KBM-7 (cell line): ENCODE results near the gene PRRC2A.

ENCODE experiments used
- DNase-seq: peaks from one replicate; pipeline ENCODE4 v3.0.0-alpha.2; 2015
- in situ Hi-C: fragments of 300-500 bp; cut with MboI; formaldehyde crosslinking; loops from 2 replicates; pipeline ENCODE4 v1.14.3; 2020; ENCODE audit warnings: low sequenced_read_pairs, low pct_unique_long_range_greater_than_20kb, mixed read lengths

The PRRC2A gene

DNA sequence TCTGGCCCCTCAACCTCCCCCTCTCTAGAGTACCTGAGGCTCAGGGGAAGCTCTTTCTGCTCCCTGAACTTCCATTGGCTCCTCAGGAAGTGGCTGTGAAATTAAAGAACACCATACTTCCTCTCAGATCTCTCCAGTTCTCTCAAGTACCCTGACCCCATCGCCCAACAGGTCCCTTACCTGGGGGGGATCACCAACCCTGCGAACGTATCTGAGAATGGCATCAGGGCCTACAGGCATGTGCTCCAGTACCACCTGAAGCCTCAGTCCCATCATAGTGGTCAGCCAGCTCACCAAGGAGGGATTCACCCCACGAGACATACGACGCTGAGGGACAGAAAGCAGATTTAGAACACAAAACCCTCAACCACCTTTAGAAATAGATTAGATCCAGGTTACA lies 20.1 kb downstream of the PRRC2A start:
- DNase-seq = no peak
- in situ Hi-C loops = no loop called here

DNA sequence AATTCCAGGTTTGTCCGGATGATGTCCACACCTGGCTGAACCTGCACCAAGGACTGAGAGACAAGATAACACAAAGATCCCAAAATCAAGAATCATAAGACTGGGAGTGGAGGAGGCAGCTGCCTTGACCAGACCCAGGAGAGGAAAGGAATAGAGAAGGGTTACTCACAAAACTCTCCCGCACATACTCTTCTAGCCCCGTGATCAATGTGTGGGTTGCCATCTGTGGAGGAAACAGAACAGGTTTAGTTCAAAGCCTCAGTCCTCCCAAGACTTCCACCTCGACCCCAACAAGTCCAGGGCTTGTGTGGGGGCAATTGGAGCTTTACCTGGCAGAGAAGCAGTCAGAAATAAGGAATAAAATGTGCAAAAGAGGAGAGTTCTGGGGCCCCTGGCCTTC lies 20.9 kb downstream of the PRRC2A start:
- in situ Hi-C loops = no loop called here
- DNase-seq = no peak

DNA sequence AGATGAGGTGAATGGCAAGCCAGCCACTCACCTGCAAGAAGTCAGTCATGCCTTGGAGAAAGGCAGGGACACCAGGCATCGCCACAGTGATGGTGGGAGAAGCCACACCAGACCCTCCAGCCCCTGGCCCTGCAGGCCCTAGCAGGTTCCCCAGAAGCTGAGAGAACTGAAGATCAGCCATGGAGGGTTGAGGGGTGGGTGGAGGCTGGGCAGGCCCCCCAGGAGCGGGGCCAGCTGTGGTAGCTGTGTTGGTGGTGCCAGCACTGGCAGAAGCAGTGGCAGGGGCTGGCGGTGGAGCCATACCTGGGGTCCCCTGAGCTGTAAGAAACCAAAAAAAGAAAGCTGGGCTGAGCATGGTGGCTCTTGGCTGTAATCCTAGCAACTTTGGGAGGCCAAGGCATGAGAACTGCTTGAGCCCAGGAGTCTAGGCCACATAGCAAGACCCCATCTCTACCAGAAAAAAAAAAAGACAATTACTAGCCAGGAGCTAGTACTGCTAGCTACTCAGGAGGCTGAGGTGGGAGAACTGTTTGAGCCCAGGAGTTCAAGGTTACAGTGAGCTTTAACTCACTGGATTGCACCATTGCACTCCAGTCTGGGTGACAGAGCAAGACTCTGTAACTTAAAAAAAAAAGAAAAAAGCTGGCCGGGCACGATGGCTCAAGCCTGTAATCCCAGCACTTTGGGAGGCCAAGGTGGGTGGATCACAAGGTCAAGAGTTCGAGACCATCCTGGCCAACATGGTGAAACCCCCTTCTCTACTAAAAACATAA lies 22.5 kb downstream of the PRRC2A start:
- in situ Hi-C loops = no loop called here
- no peak for DNase-seq

DNA sequence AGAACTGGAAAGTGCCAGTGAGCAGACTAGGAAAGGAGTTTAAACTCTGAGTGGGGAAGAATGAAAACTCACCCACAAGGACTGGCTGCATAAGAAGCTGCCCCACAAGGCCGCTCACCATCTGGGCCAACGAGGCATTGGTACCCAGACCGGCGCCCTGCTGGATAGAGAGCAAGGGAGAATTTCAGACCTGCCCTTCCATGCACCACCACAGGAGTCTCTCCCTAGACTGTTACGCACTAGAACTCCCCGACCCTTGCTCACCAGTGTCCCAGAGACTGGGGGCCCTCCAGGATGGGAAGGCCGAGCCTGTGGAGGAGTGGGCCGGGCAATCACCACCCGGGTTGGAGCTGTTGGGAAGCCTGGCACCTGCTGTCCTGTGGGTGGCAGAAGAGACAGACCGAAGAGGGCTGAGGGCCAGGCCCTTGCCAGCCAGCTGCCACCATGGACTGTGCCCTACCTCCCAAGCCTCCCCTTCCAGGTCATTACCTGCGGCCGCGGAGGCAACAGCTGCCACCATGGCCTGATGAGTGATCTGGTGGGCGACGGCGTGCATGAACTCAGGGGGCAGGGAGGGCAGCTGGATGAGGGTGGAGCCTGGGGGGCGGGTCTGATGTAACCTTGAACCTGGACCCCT lies 23.4 kb downstream of the PRRC2A start:
- DNase-seq = no peak
- in situ Hi-C loops = no loop called here

DNA sequence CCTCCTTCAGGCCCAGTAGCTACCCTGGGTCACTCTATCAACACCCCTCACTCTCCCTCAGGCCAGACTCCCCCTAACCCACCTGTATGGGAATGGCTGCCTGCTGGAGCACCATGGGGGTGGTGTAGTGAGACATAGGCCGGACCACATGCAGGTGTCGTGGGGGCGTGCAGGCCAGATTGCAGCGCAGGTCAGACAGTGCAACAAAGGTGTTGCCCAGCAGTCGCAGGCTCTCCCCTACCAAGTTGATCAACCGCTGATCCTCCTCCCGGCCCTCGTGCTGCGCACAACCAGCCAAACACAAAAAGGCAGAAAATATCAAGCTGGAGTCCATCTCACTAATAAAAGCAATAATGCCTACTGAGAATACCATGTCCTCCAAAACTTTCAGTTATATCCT lies 24.8 kb downstream of the PRRC2A start:
- in situ Hi-C loops = no loop called here

DNA sequence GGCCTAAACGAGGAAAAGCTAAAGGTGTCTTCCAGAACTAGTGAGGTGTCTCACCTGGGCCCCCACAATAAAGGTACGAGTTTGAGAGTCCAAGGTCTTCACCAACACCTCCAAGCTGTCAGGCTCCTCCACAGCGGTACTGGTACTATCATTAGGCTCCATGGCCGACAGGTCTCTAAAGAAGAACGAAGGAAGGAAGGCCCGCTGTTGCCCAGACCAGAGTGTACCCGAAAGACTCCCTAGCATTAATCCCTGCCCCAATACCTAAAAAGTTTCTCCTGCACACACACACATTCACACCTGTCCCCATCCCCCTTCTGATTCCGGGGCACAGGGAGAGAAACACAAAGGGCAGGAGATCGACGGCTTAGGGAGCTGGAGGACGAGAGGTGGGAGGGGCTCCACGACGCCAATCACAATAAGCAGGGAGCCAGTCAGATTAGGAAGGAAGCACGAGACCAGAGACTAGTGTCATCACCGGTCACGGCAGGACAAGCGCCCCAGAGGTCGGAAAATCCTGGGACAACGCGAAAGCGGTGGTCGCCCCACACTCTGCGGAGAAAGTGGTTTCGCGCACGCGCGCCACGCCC lies 31.2 kb downstream of the PRRC2A start:
- DNase-seq = peak; percentile 82
- in situ Hi-C loops = no loop called here

More for the DNA sequence above, 24.8 kb downstream of the PRRC2A start:
- no peak for DNase-seq

DNA sequence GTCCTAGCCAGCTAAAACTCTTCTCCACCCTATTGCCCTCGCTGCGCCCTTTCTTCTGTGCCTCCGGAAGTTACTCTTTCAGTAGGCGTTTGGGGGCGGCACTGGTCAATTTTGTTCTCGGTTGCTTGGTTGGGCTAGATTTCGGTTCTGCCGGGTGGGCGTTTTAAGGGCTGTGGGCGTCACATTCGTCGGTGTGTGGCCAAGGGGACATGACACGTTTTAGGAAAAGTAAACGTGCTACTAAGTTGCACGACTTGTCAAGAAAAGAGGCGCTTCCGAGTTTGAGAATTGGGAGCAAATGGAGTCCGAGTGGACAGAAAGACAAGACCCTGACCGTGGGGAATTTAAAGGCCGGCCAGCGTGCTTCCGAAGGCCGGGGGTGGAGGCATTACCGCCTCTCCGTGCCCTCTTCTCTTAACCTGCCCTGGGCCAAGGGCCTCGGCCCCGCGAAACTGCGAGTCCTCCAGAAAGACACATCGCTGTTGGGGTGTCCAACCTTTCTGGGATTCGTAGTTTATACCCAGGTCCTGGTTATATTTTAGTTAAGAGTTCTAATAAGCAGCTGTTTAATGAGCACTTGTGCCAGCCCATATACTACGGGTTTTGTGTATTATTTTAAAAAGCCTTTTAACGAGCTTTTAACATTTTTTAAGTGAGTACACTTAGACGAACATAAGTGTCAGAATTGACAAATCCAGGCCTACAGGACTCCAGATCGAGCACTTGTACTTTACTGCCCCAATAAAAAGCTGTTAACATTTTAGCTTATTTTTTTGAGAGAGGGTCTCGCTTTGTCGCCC lies 32.6 kb downstream of the PRRC2A start:
- in situ Hi-C loops = no loop called here
- no peak for DNase-seq

DNA sequence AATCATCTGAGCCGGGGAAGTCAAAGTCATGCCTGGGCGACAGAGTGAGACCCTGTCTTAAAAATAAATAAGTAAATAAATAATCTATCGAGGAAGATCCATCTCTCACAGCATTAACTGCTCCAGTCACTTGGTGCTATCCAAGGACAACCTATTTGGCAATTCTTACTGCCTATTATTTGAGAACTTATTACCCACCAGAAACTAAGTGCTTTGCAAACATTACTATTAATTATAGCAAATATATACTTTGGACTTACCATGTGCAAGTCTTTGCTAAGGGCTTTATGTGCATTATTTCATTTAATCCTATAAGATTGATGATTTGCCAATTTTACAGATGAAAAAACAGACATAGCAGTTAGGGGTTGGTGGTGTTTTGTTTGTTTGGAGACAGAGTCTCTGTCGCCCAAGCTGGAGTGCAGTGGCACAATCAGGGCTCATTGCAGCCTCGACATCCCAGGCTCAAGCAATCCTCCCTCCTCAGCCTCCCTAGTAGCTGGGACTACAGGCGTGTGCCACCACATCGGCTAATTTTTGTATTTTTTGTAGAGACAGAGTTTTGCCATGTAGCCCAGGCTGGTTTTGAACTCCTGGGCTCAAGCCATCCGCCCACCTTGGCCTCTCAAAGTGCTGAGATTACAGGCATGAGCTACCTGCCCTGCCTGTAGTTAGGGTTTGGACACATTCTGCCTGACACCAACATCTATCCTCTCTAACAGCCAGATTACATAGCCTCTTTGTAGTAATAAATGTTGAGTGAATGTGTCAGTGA lies 34.2 kb downstream of the PRRC2A start:
- no peak for DNase-seq
- in situ Hi-C loops = no loop called here

DNA sequence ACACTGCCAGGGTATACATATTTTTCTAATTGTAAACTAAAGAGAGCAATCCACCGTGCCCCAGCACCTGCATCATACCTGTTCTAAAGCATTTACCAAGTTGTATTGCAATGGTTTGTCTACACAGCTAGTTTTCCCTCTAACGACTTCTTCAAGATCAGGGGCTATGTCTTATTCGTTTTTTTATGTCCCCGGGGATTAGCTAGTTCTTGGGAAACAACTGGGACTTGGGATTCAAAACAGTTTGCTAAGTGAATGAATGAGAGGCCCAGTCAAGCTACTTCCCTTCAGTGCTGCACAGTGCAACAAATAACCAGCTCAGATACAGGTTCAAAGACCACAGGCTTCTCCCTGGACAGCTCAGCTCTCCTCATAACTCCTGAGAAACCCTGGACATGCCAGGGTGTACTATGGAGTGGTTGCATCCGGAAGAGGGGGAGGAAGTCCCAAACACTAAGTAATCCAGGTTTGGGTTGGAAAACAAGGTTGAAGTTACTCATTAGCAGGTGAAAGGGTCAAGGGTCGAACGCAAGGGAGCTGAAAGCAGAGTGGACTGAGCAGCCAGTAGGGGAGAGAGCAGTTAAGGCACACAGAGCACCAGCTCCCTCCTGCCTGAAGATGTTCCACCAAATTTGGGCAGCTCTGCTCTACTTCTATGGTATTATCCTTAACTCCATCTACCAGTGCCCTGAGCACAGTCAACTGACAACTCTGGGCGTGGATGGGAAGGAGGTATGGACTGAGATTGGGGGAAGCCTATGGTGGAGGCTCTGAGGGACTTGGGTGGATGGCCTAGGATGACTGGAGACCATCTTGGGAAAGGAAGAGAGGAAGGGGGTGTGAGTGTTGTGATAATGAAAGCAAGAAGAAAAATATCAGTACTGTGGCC lies 35.1 kb downstream of the PRRC2A start, which contains the start of gene APOM:
Gene APOM (plus strand): TSS at position 546 of the 889 bp plus-strand sequence. CDS start 73 bp downstream, at position 619.
- in situ Hi-C loops = no loop called here
- no peak for DNase-seq

DNA sequence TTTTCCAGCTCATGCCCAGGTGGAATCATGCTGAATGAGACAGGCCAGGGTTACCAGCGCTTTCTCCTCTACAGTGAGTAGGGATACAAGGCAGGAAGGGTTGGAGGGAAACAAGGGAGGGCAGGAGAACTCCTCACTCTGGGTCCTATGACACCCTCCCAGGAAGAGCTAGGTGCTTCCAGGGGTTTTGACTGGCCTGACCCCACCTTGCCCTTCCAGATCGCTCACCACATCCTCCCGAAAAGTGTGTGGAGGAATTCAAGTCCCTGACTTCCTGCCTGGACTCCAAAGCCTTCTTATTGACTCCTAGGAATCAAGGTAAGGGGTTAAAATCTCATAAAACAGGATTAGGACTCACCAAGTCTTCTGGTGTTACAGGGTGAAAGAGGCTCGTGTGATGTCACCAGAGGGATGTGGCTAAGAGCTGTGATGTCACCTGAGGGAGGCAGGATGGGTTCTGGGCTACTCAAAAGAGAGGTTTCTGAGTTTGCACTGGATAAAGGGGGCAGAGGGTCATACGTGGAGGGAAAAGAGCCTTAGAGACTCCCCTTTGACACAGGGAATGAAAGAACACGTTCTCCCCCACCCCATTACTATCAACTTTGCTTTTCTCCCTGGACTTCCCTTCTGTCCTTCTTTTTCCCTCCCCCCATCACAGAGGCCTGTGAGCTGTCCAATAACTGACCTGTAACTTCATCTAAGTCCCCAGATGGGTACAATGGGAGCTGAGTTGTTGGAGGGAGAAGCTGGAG lies 37.1 kb downstream of the PRRC2A start:
- in situ Hi-C loops = no loop called here
- DNase-seq = no peak

DNA sequence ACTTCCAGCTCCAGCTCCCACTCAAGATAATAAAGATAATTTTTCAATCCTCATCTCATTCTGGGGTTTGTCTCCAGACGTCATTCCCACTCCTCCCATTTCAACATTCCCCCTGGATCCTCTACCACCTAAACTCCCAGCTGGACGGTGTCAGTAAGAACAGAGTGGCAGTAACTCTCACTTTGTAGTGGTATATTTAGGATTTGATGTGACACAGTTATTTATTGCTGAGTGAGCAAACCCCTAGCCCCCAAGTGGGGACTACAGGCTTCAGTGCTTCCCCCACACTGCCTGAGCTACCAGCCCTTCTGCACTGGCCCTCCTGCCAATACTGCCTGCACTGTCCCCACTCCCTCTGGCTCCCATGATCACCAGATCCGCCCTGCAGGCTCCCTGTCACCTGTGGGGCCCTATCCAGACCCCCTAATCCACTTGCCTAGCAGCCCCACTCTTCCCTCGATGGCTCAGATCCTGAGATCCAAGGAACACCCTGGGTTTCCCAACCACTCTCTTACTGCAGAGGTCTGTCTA lies 37.7 kb downstream of the PRRC2A start:
- no peak for DNase-seq
- in situ Hi-C loops = no loop called here

DNA sequence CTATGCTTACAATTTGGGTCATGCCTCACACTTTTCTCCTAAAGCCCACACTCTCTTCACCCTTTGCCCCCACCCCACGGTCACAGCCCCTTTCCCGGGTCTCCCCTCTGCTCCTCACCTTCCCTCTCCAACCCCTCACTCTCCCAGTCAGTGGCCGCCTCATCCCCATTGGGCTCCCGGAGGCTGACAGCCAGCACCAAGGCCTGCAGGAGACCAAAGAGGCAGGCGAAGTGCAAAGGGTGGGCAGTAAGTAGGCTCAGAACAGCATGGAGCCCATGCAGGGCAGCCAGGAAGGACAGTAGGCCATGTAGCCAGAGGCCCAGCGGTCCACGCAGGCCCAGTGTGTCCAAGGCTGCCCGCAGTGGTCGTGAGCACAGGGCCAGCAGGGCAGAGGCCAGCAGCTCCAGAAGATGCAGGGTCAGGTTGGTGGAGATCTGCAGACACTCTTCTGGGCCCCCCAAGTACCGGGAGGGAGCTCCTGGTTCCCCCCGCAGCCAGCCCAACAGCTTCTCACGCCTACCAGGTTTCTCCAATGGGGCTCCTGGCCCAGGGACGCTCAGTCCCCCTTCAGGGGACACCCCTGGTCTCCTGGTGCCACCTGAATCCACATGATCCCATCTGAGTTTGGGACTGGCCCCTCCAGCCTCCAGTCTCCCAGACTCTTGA lies 38.6 kb downstream of the PRRC2A start:
- in situ Hi-C loops = no loop called here
- no peak for DNase-seq

DNA sequence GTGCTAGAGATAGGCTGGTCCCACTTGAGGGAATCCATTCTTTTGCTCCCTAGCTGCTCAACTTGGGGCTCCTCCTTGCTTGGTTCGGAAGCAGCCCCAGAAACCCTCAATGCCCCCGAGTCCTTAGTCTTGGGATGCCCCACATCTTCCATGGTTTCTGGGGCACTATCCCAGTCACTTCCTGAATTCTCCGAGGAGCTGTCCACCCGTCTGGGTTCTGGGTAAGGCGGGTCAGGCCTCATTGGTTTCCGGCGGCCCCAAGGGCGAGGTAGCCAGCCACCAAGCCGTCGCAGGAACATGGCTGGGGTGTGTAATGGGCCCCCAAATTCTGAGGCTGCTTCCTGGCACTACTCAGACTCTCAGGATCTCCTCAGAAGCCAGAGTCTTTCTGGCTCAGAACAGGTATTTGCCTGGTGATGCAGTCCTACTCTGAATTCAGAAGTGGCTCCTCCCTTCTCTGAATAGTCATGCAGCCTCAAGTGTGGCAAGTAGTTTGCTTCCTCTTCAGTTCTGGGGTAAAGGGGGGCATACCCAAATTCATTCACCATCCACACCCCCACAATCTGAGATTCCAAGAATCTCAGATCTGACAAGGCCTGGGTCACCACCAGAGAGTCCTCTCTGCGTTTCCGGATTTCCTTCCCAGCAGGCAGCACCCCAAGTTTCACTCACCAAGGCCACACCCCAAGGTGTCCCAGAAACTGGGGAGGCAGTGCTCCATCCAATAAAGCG lies 39.3 kb downstream of the PRRC2A start:
- in situ Hi-C loops = no loop called here
- peak; percentile 36 for DNase-seq

DNA sequence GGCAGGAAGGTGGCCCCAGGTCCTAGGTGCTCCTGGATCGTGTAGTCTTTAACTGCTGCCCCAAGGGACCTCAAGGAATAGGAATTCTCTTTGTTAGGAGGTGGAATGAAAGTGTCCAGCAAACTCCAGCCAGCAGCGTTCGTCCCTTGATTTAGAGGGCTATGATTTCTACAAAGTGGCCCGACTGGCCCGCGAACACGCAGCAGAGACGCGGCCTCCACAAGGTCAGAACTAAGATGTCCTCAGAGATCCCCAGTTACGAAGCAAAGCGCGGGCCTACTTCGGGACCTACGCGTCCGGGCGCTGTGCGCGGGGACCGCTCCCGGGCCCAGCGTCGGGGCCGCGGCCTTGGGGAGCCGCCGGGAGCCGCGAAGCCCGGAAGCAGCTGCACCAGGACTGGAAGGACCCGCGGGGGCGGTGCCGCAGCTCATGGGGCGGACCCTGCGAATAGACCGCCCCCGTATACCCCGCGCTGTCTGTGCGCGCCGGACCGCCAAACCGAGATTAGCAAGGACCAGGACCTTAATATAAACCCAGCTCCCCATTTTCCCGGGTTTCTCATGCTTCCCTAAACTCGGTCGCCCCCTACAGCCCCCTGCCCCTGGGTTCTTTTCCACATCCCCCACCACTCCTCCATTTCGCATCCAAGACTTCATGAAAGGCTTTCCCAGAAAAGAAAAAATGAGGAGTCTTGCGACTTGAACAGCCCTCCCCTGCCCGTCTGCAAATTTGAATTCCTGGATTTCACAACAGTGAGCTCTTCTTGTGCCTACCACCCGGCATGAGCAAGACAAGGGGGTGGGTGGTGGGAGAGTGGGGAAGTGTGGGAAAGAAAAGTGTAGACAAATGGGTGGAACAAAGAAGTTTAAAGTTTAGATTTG lies 40.1 kb downstream of the PRRC2A start, which contains the start of gene C6orf47:
Gene C6orf47 (minus strand): TSS at position 398 of the 881 bp plus-strand sequence. CDS start 831 bp downstream, outside the sequence.
- in situ Hi-C loops = no loop called here

More for the DNA sequence above, 40.1 kb downstream of the PRRC2A start, which contains the start of gene C6orf47:
- DNase-seq = peak; percentile 83
